PC-9 (cell line): ENCODE results near the gene LGR6. TPM values are rescaled to one million over a fixed set of nuclear protein-coding genes. Genes with fewer than 3 reads are reported as not detected.

ENCODE experiments used
- BruUV-seq: library from RNA; stranded (reverse); fragments of 400-500 nt; replicated peaks from 2 replicates; lab custom pipeline; 2021; lab: Mats Ljungman, UMichigan
- CTCF ChIA-PET: fragments of 300-600 bp; sonication (Branson Sonifier 250); formaldehyde crosslinking; loops from one replicate; lab custom pipeline; 2022; ENCODE audit warnings: antibody characterized with exemption; lab: Charles Lee
- POLR2A ChIA-PET: fragments of 300-600 bp; sonication (Branson Sonifier 250); formaldehyde crosslinking; loops from one replicate; lab custom pipeline; 2022; ENCODE audit warnings: antibody characterized with exemption; ENCODE audit not compliant: unreplicated experiment; lab: Charles Lee
- DNase-seq, 2 experiments: peaks; one replicate each; pipeline versions ENCODE4 v3.0.0 to v3.0.0-alpha.2; 2015 to 2022; ENCODE audit warnings: mixed read lengths in 1 of 2
- H2AFZ ChIP-seq: fragments of 200-600 bp; sonication (generic); 2 replicates; pipeline ENCODE4 v1.8.1; 2017; ENCODE audit warnings: antibody characterized with exemption
- H3F3A ChIP-seq: fragments of 200-600 bp; sonication (generic); 2 replicates; pipeline ENCODE4 v1.8.1; 2017; ENCODE audit warnings: antibody characterized with exemption, mild to moderate bottlenecking, low read depth; ENCODE audit not compliant: insufficient read depth
- H3K27ac ChIP-seq: fragments of 200-600 bp; sonication (generic); 2 replicates; pipeline ENCODE4 v1.6.1; 2016; ENCODE audit warnings: mixed run types
- H3K27me3 ChIP-seq: fragments of 200-600 bp; sonication (generic); 2 replicates; pipeline ENCODE4 v1.6.1; 2016; ENCODE audit warnings: low read depth, mixed run types; ENCODE audit not compliant: insufficient read depth
- H3K36me3 ChIP-seq: fragments of 200-600 bp; sonication (generic); 2 replicates; pipeline ENCODE4 v1.6.1; 2016; ENCODE audit warnings: low read depth, mixed run types
- H3K4me1 ChIP-seq: fragments of 200-600 bp; sonication (generic); replicated peaks from 2 replicates; pipeline ENCODE4 v1.6.1; 2016; ENCODE audit warnings: mixed run types; ENCODE audit not compliant: insufficient read depth
- H3K4me2 ChIP-seq: fragments of 200-600 bp; sonication (generic); 2 replicates; pipeline ENCODE4 v1.6.1; 2017; ENCODE audit warnings: mixed run types
- H3K4me3 ChIP-seq: fragments of 200-600 bp; sonication (generic); 2 replicates; pipeline ENCODE4 v1.6.1; 2016; ENCODE audit warnings: mixed run types
- H3K79me2 ChIP-seq: fragments of 200-600 bp; sonication (generic); 2 replicates; pipeline ENCODE4 v1.6.1; 2017; ENCODE audit warnings: low read depth, mixed run types
- H3K9me2 ChIP-seq: fragments of 200-600 bp; sonication (generic); 2 replicates; pipeline ENCODE4 v1.8.1; 2017; ENCODE audit warnings: mild to moderate bottlenecking; ENCODE audit not compliant: insufficient read depth
- H3K9me3 ChIP-seq: fragments of 200-600 bp; sonication (generic); 2 replicates; pipeline ENCODE4 v1.8.1; 2016; ENCODE audit warnings: low read depth; ENCODE audit not compliant: insufficient read depth
- H4K20me1 ChIP-seq: fragments of 200-600 bp; sonication (generic); 2 replicates; pipeline ENCODE4 v1.8.1; 2017; ENCODE audit not compliant: insufficient read depth
- EZH2 ChIP-seq: fragments of 200-600 bp; sonication (generic); IDR thresholded peaks from 2 replicates; pipeline ENCODE4 v1.8.0; 2017; ENCODE audit warnings: antibody characterized with exemption, low read depth
- intact Hi-C: fragments of 100-400 bp; cut with micrococcal nuclease; formaldehyde crosslinking; loops from one replicate; pipeline ENCODE4 v1.10.0; 2022; ENCODE audit not compliant: unreplicated experiment
- total RNA-seq: library from RNA; stranded (reverse); gene quantifications from 2 replicates; pipeline ENCODE4 v1.2.3, GENCODE V29; 2021
- TF ChIP-seq, protein P1 (sequence below): fragments of 200-600 bp; sonication (generic); conservative IDR thresholded peaks from 2 replicates; pipeline ENCODE4 v1.6.1; 2017; ENCODE audit warnings: mixed run types, antibody characterized with exemption, mild to moderate bottlenecking, moderate library complexity

The LGR6 gene
- total RNA-seq, 1 experiment from 2014 or later = 5.6 TPM

DNA sequence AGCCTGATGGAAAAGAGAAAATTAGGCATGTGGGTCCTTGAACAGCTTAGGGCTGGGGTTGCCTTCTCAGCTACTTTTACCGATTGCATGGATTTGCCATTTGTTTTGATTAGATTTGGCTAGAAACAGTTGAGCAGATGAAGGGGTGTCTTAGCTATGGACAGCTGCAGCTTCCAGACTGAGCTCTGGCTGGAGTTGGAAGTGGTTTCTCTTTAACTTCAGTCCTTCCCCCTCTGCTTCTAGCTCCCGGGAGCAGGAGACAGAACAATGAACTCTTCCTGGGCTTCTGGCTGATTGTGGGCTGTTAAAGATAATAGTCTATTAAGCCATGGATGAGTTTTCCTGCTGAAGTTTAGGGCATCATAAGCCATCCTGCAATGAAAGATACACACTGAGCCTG, 97.4 kb downstream of the LGR6 start:
- Histone ChIP-seq H2AFZ (no peak overlapping the region), H3K79me2 (no peaks in the 10 kb centered on the region), H3K9me2 (no peaks in the 10 kb centered on the region), H3K36me3 (no peaks in the 10 kb centered on the region), H3K4me3 (no peak overlapping the region), H3K27ac (no peak overlapping the region), H3K4me1 (peaks cover 15% of the 10 kb centered on the region), H3F3A (peaks cover 7% of the 10 kb centered on the region; the same call in 1 of the 2 replicates), H4K20me1 (no peaks in the 10 kb centered on the region), H3K9me3 (no peaks in the 10 kb centered on the region), H3K27me3 (no peaks in the 10 kb centered on the region), H3K4me2 (no peak overlapping the region)
- intact Hi-C loops = no loop called here
- TF ChIP-seq, protein P1, sequence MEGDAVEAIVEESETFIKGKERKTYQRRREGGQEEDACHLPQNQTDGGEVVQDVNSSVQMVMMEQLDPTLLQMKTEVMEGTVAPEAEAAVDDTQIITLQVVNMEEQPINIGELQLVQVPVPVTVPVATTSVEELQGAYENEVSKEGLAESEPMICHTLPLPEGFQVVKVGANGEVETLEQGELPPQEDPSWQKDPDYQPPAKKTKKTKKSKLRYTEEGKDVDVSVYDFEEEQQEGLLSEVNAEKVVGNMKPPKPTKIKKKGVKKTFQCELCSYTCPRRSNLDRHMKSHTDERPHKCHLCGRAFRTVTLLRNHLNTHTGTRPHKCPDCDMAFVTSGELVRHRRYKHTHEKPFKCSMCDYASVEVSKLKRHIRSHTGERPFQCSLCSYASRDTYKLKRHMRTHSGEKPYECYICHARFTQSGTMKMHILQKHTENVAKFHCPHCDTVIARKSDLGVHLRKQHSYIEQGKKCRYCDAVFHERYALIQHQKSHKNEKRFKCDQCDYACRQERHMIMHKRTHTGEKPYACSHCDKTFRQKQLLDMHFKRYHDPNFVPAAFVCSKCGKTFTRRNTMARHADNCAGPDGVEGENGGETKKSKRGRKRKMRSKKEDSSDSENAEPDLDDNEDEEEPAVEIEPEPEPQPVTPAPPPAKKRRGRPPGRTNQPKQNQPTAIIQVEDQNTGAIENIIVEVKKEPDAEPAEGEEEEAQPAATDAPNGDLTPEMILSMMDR = no peak
- no peak for TF ChIP-seq EZH2
- ChIA-PET CTCF (interaction anchor here (0.7 kb wide), 1 partner anchor 1034 kb away, joined by 3 read pairs; no protein-coding TSS in a partner anchor), POLR2A (no interaction called here)
- BruUV-seq = no TSS peak
- peak in 1 of 2 experiments; percentile 6 for DNase-seq

DNA sequence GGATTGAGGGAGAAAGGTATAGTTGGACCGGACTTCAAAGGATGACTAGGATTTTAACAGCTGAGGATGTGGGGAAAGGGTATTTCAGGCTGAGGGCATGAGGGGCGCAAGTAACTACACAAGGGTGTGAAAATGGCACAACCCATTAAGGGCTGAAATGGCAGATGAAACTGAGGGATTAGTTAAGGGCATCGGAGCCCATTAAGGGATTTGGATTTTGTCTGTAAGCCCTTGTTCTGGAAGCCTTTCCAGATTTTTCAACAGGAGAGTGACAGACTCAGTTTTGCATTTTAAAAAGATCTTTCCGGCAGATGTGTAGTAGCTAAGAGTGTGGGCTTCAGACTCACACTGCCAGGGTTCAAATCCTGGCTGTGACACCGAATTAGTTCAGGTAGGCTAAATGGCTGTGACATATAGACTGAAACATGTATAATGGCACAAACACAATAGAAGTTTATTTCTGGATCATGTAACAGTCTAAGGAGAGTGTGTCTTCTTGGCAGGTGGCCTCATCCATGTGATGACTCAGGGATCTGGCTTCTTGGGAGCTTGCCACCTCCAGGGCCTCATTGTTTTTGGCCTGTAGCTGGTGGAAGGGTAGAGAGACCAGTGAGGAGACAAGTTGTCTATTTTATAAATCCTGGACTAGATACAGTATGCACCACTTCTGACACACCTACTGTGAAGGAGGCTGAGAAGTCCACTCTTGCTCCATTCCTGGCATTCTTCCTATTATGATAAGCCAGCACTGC, 98.5 kb downstream of the LGR6 start:
- ChIA-PET POLR2A (interaction anchor here (0.6 to 0.8 kb wide), 4 partner anchors 8 to 92 kb away, joined by 3 to 7 read pairs (median 4); no protein-coding TSS in a partner anchor), CTCF (no interaction called here)
- Histone ChIP-seq H3K4me2 (no peak overlapping the region), H3K9me2 (no peaks in the 10 kb centered on the region), H2AFZ (no peak overlapping the region), H3K79me2 (no peaks in the 10 kb centered on the region), H3K27me3 (no peaks in the 10 kb centered on the region), H3K9me3 (no peaks in the 10 kb centered on the region), H3F3A (peaks cover 7% of the 10 kb centered on the region; the same call in 1 of the 2 replicates), H3K4me3 (no peak overlapping the region), H4K20me1 (no peaks in the 10 kb centered on the region), H3K4me1 (peaks cover 17% of the 10 kb centered on the region), H3K36me3 (no peaks in the 10 kb centered on the region), H3K27ac (no peak overlapping the region)
- intact Hi-C loops = loop anchor here (1.0 to 2.0 kb wide), 2 partner anchors 9 to 91 kb away; no protein-coding TSS in a partner anchor
- BruUV-seq = no TSS peak
- DNase-seq = peak; percentile 61 to 83
- TF ChIP-seq, protein P1 = no peak
- no peak for TF ChIP-seq EZH2

DNA sequence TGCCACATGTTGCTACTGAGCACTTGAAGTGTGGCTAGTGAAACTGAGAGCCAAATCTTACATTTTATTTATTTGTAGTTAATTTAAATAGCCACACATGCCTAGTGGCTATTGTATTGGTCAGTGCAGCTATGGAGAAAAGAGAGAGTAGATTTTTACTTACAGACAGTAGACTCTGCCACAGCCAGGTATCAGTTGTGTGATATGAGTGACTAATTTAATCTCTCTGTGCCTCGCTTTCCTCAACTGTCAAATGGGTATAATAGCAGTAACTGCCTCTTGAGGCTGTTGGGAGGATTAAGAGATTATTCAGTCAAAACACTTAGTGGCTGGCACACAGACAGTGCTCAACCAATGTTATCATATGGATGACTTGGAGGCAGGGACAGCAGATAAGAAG, 99.2 kb downstream of the LGR6 start:
- Histone ChIP-seq H3K4me2 (no peak overlapping the region), H3K36me3 (no peaks in the 10 kb centered on the region), H3K9me3 (no peaks in the 10 kb centered on the region), H3K4me3 (no peak overlapping the region), H3K9me2 (no peaks in the 10 kb centered on the region), H3K27me3 (no peaks in the 10 kb centered on the region), H2AFZ (no peak overlapping the region), H3K4me1 (peaks cover 17% of the 10 kb centered on the region), H3F3A (peaks cover 7% of the 10 kb centered on the region; the same call in 1 of the 2 replicates), H3K27ac (no peak overlapping the region), H3K79me2 (no peaks in the 10 kb centered on the region), H4K20me1 (no peaks in the 10 kb centered on the region)
- DNase-seq = peak in 1 of 2 experiments; percentile 17
- intact Hi-C loops = loop anchor here (1.0 to 2.0 kb wide), 2 partner anchors 9 to 92 kb away; no protein-coding TSS in a partner anchor
- POLR2A ChIA-PET = interaction anchor here (0.6 to 0.8 kb wide), 4 partner anchors 9 to 93 kb away, joined by 3 to 7 read pairs (median 4); no protein-coding TSS in a partner anchor
- BruUV-seq = no TSS peak
- TF ChIP-seq EZH2 = no peak
- TF ChIP-seq, protein P1 = no peak
- CTCF ChIA-PET = no interaction called here
